K562 (cell line): ENCODE measurements around the gene ROPN1L. TPM values are rescaled to one million over a fixed set of nuclear protein-coding genes. Genes with fewer than 3 reads are reported as not detected.

Experiments
- ATAC-seq: fragments of 200-7000 bp; cut with Tn5 transposase; 3 replicates; pipeline ENCODE4 v1.9.1; 2020; ENCODE audit warnings: moderate library complexity
- BruUV-seq: library from RNA; stranded (reverse); fragments of 400-500 nt; replicated peaks from 2 replicates; lab custom pipeline; 2021; lab: Mats Ljungman, UMichigan
- CTCF ChIA-PET: fragments of 300-600 bp; formaldehyde crosslinking; extraction: SDS; loops from one replicate; lab custom pipeline; 2021; ENCODE audit warnings: low intra/inter-chr PET ratio; lab: Yijun Ruan, JAX
- POLR2A ChIA-PET: fragments of 300-600, 350-650 bp; sonication (Branson Sonifier 250); formaldehyde crosslinking; extraction: SDS; loops from one replicate; lab custom pipeline; 2021; ENCODE audit warnings: antibody characterized with exemption, inconsistent platforms; lab: Yijun Ruan, JAX
- DNase-seq, 4 experiments: peaks; one replicate each; pipeline versions ENCODE4 v3.0.0 to v3.0.0-alpha.2; 2011 to 2018; ENCODE audit warnings: low spot score in 3 of 4, mixed read lengths in 3 of 4; ENCODE audit errors: extremely low read depth in 1 of 4
- FAIRE-seq: peaks from 2 replicates; lab custom pipeline; 2011; peaks lifted over from hg19 to GRCh38; lab: Jason Lieb, UNC
- H2AFZ ChIP-seq: 2 replicates; pipeline ENCODE4 v1.6.0; 2011; ENCODE audit warnings: low read depth, low read length, control low read depth, inconsistent platforms
- H3K27ac ChIP-seq: fragments of 200-600 bp; 3 replicates; pipeline ENCODE4 v1.8.0; 2011; ENCODE audit warnings: low read depth, mild to moderate bottlenecking, control low read depth, inconsistent platforms, low read length, moderate library complexity, mixed read lengths; ENCODE audit errors: extremely low read depth
- H3K27me3 ChIP-seq, 2 experiments: fragments of 300-600 bp in 1 of 2; 2 replicates in 1 of 2; 3 replicates in 1 of 2; pipeline versions ENCODE4 v1.6.0 to v1.8.0; 2011; ENCODE audit warnings: inconsistent platforms in 2 of 2, low read length in 2 of 2, mild to moderate bottlenecking in 1 of 2, mixed read lengths in 1 of 2, moderate library complexity in 1 of 2; ENCODE audit not compliant: control insufficient read depth in 2 of 2, insufficient read depth in 2 of 2
- H3K36me3 ChIP-seq: fragments of 300-600 bp; 3 replicates; pipeline ENCODE4 v1.8.0; 2011; ENCODE audit warnings: mild to moderate bottlenecking, low read length, inconsistent platforms; ENCODE audit not compliant: control insufficient read depth, insufficient read depth
- H3K4me1 ChIP-seq, 2 experiments: fragments of 200-600 bp in 1 of 2; replicated peaks in 1 of 2; 2 replicates in 1 of 2; 3 replicates in 1 of 2; pipeline versions ENCODE4 v1.5.1 to v1.8.0; 2011; ENCODE audit warnings: inconsistent platforms in 2 of 2, low read length in 2 of 2, mild to moderate bottlenecking in 1 of 2, mixed read lengths in 1 of 2, moderate library complexity in 1 of 2; ENCODE audit not compliant: control insufficient read depth in 2 of 2, insufficient read depth in 2 of 2
- H3K4me2 ChIP-seq: 2 replicates; pipeline ENCODE4 v1.6.1; 2011; ENCODE audit warnings: low read length, control low read depth, inconsistent platforms, mixed read lengths; ENCODE audit not compliant: insufficient read depth
- H3K4me3 ChIP-seq: fragments of 200-600 bp; sonication (generic), shearing (Covaris generic); 2 replicates; pipeline ENCODE4 v1.5.1; 2016; ENCODE audit warnings: control low read depth, inconsistent platforms
- H3K79me2 ChIP-seq: fragments of 200-600 bp; 3 replicates; pipeline ENCODE4 v1.8.0; 2011; ENCODE audit warnings: low read length, inconsistent platforms; ENCODE audit not compliant: control insufficient read depth, insufficient read depth
- H3K9ac ChIP-seq, 2 experiments: 2 replicates each; pipeline versions ENCODE4 v1.6.0 to v1.6.1; 2011; ENCODE audit warnings: low read depth in 2 of 2, low read length in 2 of 2, control low read depth in 1 of 2, inconsistent platforms in 1 of 2, mild to moderate bottlenecking in 1 of 2, mixed read lengths in 1 of 2; ENCODE audit not compliant: insufficient read depth in 1 of 2
- H3K9me1 ChIP-seq: one replicate; pipeline ENCODE4 v1.6.0; 2011; ENCODE audit warnings: inconsistent platforms, mild to moderate bottlenecking, low read length, moderate library complexity; ENCODE audit not compliant: control insufficient read depth, insufficient read depth
- H3K9me3 ChIP-seq: replicated peaks from 2 replicates; pipeline ENCODE4 v1.5.1; 2011; ENCODE audit warnings: low read depth, low read length, inconsistent platforms; ENCODE audit not compliant: control insufficient read depth, insufficient read depth
- H4K20me1 ChIP-seq: replicated peaks from 2 replicates; pipeline ENCODE4 v1.6.1; 2011; ENCODE audit warnings: low read length, inconsistent platforms, mixed read lengths; ENCODE audit not compliant: control insufficient read depth, insufficient read depth
- AFF4 ChIP-seq: sonication (generic); formaldehyde crosslinking; IDR thresholded peaks from 2 replicates; pipeline ENCODE4 v1.8.0; 2023; ENCODE audit warnings: mild to moderate bottlenecking, missing genetic modification reagents
- ATF1 ChIP-seq, 2 experiments: fragments of 450-650 bp in 1 of 2; IDR thresholded peaks; 2 replicates each; pipeline ENCODE4 v1.6.1; 2016; ENCODE audit warnings: missing compliant biosample characterization in 1 of 2, missing genetic modification characterization in 1 of 2
- CBFA2T2 ChIP-seq: fragments of 450-650 bp; conservative IDR thresholded peaks from 2 replicates; pipeline ENCODE4 v1.6.1; 2017; ENCODE audit warnings: mild to moderate bottlenecking
- HDAC2 ChIP-seq: fragments of 450-650 bp; IDR thresholded peaks from 2 replicates; pipeline ENCODE4 v1.6.1; 2016; ENCODE audit warnings: mild to moderate bottlenecking
- LARP7 ChIP-seq: fragments of 450-650 bp; IDR thresholded peaks from 2 replicates; pipeline ENCODE4 v1.6.1; 2016
- POLR3G ChIP-seq: IDR thresholded peaks from 2 replicates; pipeline ENCODE4 v1.6.1; 2011; ENCODE audit not compliant: insufficient read length, insufficient replicate concordance; ENCODE audit errors: extremely low read depth
- SRSF9 ChIP-seq: fragments of 200-400 bp; formaldehyde crosslinking; IDR thresholded peaks from 2 replicates; pipeline ENCODE4 v1.6.1; 2017; ENCODE audit warnings: low read depth, low read length, borderline replicate concordance
- THAP7 ChIP-seq: fragments of 250-450 bp; sonication (Bioruptor Pico); IDR thresholded peaks from 2 replicates; pipeline ENCODE4 v1.5.0; 2021
- TRIM24 ChIP-seq, 2 experiments: fragments of 450-650 bp; IDR thresholded peaks; 2 replicates each; pipeline ENCODE4 v1.6.1; 2016
- ZNF121 ChIP-seq: sonication (generic); formaldehyde crosslinking; conservative IDR thresholded peaks from 2 replicates; pipeline ENCODE4 v1.8.0; 2022; ENCODE audit warnings: missing genetic modification reagents
- ZNF384 ChIP-seq: IDR thresholded peaks from 2 replicates; pipeline ENCODE4 v1.6.1; 2012; ENCODE audit warnings: low read depth, low read length, improper control_type of control experiment
- ZNF57 ChIP-seq: fragments of 450-650 bp; formaldehyde crosslinking; IDR thresholded peaks from 2 replicates; pipeline ENCODE4 v1.4.0; 2020; ENCODE audit warnings: mild to moderate bottlenecking, moderate library complexity
- WGBS: fragments of 100-300 bp; shearing (Covaris generic); methylation state at CpG from one replicate; pipeline ENCODE4 v1.1.6; 2016; ENCODE audit warnings: low coverage, mixed read lengths; ENCODE audit not compliant: insufficient coverage; ENCODE audit errors: missing lambda C conversion rate; 5-methylcytosine and 5-hydroxymethylcytosine counted together
- in situ Hi-C: fragments of 300-500 bp; cut with MboI; formaldehyde crosslinking; loops from 4 replicates; pipeline ENCODE4 v1.15.0; 2018; ENCODE audit warnings: inconsistent platforms, mixed read lengths
- intact Hi-C: fragments of 100-400 bp; cut with micrococcal nuclease; formaldehyde crosslinking; loops from 2 replicates; pipeline ENCODE4 v1.14.2; 2022
- polyA plus RNA-seq, 8 experiments: library from polyadenylated mRNA; depleted of rRNA in 4 of 8; stranded (reverse) in 5 of 8; unstranded in 3 of 8; fragments of >200 nt; fragmentation: Nextera tagmentation in 2 of 8; fragmentation: Illumina TruSeq in 1 of 8; extraction: Ambion mirVana in 2 of 8; extraction: Trizol in 1 of 8; gene quantifications; 2 replicates each; pipeline versions ENCODE4 v1.2.1 to v1.2.3, GENCODE V29; 2011 to 2014; ENCODE audit warnings: inconsistent platforms in 1 of 8, missing spikeins in 1 of 8
- total RNA-seq, 7 experiments: library from RNA; depleted of rRNA in 6 of 7; stranded (reverse); fragments of >200 nt in 6 of 7; fragmentation: Illumina TruSeq in 2 of 7; extraction: Trizol in 2 of 7; gene quantifications; 2 replicates each; pipeline versions ENCODE4 v1.2.1 to v1.2.3, GENCODE V29; 2011 to 2021; ENCODE audit warnings: low replicate concordance in 1 of 7
- TF ChIP-seq, protein P1 (sequence below), 2 experiments: fragments of 250-450 bp in 1 of 2; fragments of 450-650 bp in 1 of 2; sonication (Bioruptor Pico) in 1 of 2; IDR thresholded peaks; 2 replicates each; pipeline versions ENCODE4 v1.6.1 to v1.8.0; 2016 to 2021; ENCODE audit warnings: mild to moderate bottlenecking in 2 of 2, moderate library complexity in 2 of 2, missing compliant biosample characterization in 1 of 2, missing genetic modification characterization in 1 of 2

The ROPN1L gene
- total and polyA plus RNA-seq, 9 of the 15 experiments (the other 6 are each of a cell fraction or from before 2014, with no cell fraction given), result 0.04 to 0.85 (median 0.24) TPM; not detected in 3

DNA sequence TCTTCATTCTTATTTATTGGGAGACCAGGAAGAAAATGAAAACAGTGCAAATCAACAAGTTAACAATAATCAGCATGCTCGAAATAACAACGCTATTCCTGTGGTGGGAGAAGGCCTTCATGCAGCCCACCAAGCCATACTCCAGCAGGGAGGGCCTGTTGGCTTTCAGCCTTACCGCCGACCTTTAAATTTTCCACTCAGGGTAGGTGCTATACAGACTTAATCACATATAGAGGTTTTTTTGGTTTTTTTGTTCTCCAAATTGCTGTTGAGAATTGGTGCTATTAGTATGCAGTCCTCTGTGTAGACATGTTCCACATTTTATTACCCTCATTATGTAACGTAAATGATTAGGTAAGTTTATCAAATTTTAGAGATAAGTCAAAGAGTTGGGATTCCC is 30.3 kb upstream of the ROPN1L start:
- Histone ChIP-seq H2AFZ (no peak overlapping the region), H3K9me1 (no peaks in the 10 kb centered on the region), H3K9ac (no peak overlapping the region), H3K27me3 (no peaks in the 10 kb centered on the region), H3K79me2 (no peaks in the 10 kb centered on the region), H3K9me3 (no peaks in the 10 kb centered on the region), H3K4me2 (no peak overlapping the region), H3K36me3 (peaks cover 98% of the 10 kb centered on the region), H3K4me3 (no peak overlapping the region), H4K20me1 (no peaks in the 10 kb centered on the region), H3K27ac (no peak overlapping the region), H3K4me1 (no peaks in the 10 kb centered on the region)
- ATAC-seq (no peak), DNase-seq (no peak), FAIRE-seq (no peak)
- ChIA-PET CTCF (no interaction called here), POLR2A (no interaction called here)
- intact Hi-C loops (no loop called here), in situ Hi-C loops (no loop called here)
- TF ChIP-seq THAP7 (no peak), AFF4 (CRISPR knock-in tag) (no peak), TRIM24 (IDR thresholded peaks at IDR 0.05) (no peak), ZNF57 (CRISPR knock-in tag) (no peak), SRSF9 (no peak), CBFA2T2 (no peak), LARP7 (no peak), POLR3G (no peak), ATF1 (CRISPR knock-in tag; IDR thresholded peaks at IDR 0.05) (no peak), ATF1 (tag; IDR thresholded peaks at IDR 0.05) (no peak), ZNF121 (CRISPR knock-in tag) (no peak), ZNF384 (no peak), HDAC2 (no peak)
- TF ChIP-seq, protein P1, sequence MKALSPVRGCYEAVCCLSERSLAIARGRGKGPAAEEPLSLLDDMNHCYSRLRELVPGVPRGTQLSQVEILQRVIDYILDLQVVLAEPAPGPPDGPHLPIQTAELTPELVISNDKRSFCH (CRISPR knock-in tag; IDR thresholded peaks at IDR 0.05), result no peak
- TF ChIP-seq, protein P1 (tag; IDR thresholded peaks at IDR 0.05), result no peak
- BruUV-seq, result no TSS peak
- 96% methylated on average over 5 of the region's 5 CpGs for WGBS
